Activated T-helper 1 cell treated with anti-CD3 and anti-CD28 coated beads, Interleukin-2, amount 50 U/mL, for 16 hours (primary cell): ENCODE measurements around the gene SLC31A2.
A peak's percentile ranks its signal among the peaks of the same experiment; 100 is the strongest.
"Not testable (repeated sequence)": the region's sequence is repeated elsewhere in the genome, so short reads cannot be mapped to it uniquely, and the experiment has no call there.

Source experiments
- DNase-seq, 2 donors: peaks; one replicate each; pipeline ENCODE4 v3.0.0-alpha.2; 2020; ENCODE audit warnings: low read depth in 1 of 2, low spot score in 1 of 2

Gene SLC31A2

GRCh38 chr9:113150670-113151611 is at the start of gene SLC31A2:
SLC31A2 (plus strand) TSS chr9:113151007; CDS start chr9:113151075, 68 bp downstream.
- peak; percentile 57 to 79 for DNase-seq

GRCh38 chr9:113105345-113105744 is 45.5 kb upstream of the SLC31A2 start:
- DNase-seq = not testable (repeated sequence)

GRCh38 chr9:113111065-113111951 is 39.5 kb upstream of the SLC31A2 start:
- not testable (repeated sequence) for DNase-seq

- DNase-seq = not testable (repeated sequence)
Observed at GRCh38 chr9:113112706-113113510, 37.9 kb upstream of the SLC31A2 start.

GRCh38 chr9:113118829-113119228 is 32.0 kb upstream of the SLC31A2 start:
- DNase-seq = not testable (repeated sequence)

- DNase-seq = no peak
Observed at GRCh38 chr9:113125386-113126035, 25.3 kb upstream of the SLC31A2 start.

GRCh38 chr9:113129466-113129865 is 21.3 kb upstream of the SLC31A2 start:
- DNase-seq = no peak

GRCh38 chr9:113129884-113130283 is 20.9 kb upstream of the SLC31A2 start:
- no peak for DNase-seq

- no peak for DNase-seq
Observed at GRCh38 chr9:113131689-113132151, 19.1 kb upstream of the SLC31A2 start.

GRCh38 chr9:113137196-113138168 is 13.3 kb upstream of the SLC31A2 start:
- DNase-seq = no peak

- DNase-seq = no peak
Observed at GRCh38 chr9:113138760-113139159, 12.0 kb upstream of the SLC31A2 start.

- no peak for DNase-seq
Observed at GRCh38 chr9:113139225-113139829, 11.5 kb upstream of the SLC31A2 start.

GRCh38 chr9:113139953-113140352 is 10.9 kb upstream of the SLC31A2 start:
- no peak for DNase-seq

- DNase-seq = not testable (repeated sequence)
Observed at GRCh38 chr9:113140896-113141295, 9.9 kb upstream of the SLC31A2 start.

- no peak for DNase-seq
Observed at GRCh38 chr9:113143432-113144227, 7.2 kb upstream of the SLC31A2 start.

- DNase-seq = no peak
Observed at GRCh38 chr9:113148372-113148705, 2.5 kb upstream of the SLC31A2 start.

- no peak for DNase-seq
Observed at GRCh38 chr9:113148781-113149510, 1.9 kb upstream of the SLC31A2 start.
